Left cardiac atrium (tissue), 4 donors: ENCODE measurements around the gene ERCC4. TPM values are rescaled to one million over a fixed set of nuclear protein-coding genes. Genes with fewer than 3 reads are reported as not detected.
"Not testable (repeated sequence)": the region's sequence is repeated elsewhere in the genome, so short reads cannot be mapped to it uniquely, and the experiment has no call there.

Source experiments
- ATAC-seq, 2 donors: fragments of 200-7000 bp; cut with Tn5 transposase; one replicate each; pipeline ENCODE4 v1.9.1; 2020; ENCODE audit warnings: mild to moderate bottlenecking in 2 of 2, moderate library complexity in 2 of 2
- DNase-seq: peaks from one replicate; pipeline ENCODE4 v3.0.0-alpha.2; 2020
- intact Hi-C, 2 donors: fragments of 100-400 bp; cut with DNase I; formaldehyde crosslinking; loops; one replicate each; pipeline versions ENCODE4 v1.14.1 to v1.15.1; 2022 to 2023
- long read RNA-seq: library from polyadenylated mRNA; unstranded; transcript quantifications from one replicate; pipeline ENCODE4 v2.0.0, GENCODE V29; 2021
- total RNA-seq, 2 donors: library from RNA; stranded (reverse); fragmentation: NEBNext Ultra II Directional; extraction: Animal tissue kit (Norgen Biotek cat#: 25700); gene quantifications; one replicate each; pipeline ENCODE4 v1.2.1, GENCODE V29; 2021
- donor health status: DM: no; HTN: yes; CAD: no.
- donor health status: DM: no; HTN: yes; CAD: no; lungs with severe emphysema.
- donor health status: DM: yes; HTN: yes; CAD: no.
- donor health status: Dilated cardiomyopathy.

The ERCC4 gene
- total RNA-seq = 10 to 100 TPM in 1 of 2 donors, 1 to 10 TPM in 1; 6.8 to 10.1 TPM
- long read RNA-seq, transcript ERCC4-207 (6 exons, 2,073 nt) = major isoform, 5 of 8 reads
- long read RNA-seq, partial matches to known transcripts = 0 of 8 reads
- long read RNA-seq, other reads (novel, unspliced or antisense) = 3 of 8 reads

DNA sequence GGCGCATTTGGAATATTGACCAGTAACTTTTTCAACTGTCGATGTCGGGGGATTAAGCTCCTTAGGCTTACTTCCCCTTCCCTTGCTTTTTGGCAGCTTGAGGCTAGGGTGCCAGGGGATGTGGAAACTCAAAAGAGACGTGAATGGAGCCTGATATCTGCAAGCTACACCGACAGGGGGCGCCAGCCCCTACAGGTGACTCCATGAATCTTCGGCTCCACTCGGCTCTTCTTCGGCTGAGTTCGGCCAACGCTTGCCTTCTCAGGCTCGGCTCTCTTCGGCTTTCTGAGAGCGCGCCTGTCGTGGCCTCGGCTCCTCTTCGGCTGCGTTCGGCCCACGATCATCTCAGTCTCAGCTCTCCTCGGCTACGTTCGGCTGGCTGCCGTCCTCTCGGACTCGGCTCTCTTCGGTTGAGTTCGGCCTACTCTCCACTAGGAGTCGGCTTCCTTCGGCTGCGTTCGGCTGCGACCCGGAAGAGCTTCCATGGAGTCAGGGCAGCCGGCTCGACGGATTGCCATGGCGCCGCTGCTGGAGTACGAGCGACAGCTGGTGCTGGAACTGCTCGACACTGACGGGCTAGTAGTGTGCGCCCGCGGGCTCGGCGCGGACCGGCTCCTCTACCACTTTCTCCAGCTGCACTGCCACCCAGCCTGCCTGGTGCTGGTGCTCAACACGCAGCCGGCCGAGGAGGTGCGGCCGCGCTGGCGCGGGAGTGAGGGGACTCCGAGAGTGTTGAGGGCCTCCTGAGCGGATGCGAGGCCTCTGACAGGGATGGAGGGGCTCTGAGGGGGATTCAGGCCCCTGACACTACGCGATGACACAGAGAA, at the start of gene ERCC4:
Gene ERCC4, plus strand, starts transcription at position 472 of the 827 bp plus-strand sequence. Its CDS starts 12 bp downstream, at position 484.
- ATAC-seq (peak; percentile 98 to 99), DNase-seq (peak; percentile 100)
- intact Hi-C loops = loop anchor here (5.0 to 10.0 kb wide), 8 partner anchors 53 to 607 kb away; no protein-coding TSS in a partner anchor

DNA sequence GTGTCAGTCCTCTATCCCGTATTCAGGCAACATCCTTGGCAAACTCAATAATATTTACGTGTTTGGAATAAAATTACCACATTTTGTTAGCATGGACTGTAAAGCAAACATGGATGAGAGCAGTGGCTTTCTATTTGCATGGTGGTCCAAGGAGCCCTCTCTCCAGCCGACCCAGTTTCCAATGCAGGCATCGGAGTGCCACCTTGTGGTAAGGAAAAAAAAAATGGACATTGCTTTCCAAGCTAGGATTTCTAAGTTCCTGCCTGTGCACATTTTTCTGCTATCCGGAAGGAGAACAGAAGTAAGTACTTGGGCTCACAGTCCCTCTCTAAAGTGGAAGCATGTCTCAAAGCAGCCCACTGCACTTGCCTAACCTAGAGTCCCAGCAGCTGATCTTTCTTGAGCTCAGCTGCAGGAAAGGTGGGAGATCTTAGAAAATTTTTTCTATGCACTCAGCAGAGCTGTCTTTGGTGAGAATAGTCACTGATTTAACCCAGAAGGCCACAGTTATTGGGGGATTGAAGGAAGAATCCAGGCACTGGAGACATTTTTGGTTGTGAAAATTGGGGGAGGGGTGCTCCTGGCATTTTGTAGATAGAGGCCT, 46.0 kb upstream of the ERCC4 start:
- ATAC-seq = no peak
- DNase-seq = no peak
- intact Hi-C loops = no loop called here

DNA sequence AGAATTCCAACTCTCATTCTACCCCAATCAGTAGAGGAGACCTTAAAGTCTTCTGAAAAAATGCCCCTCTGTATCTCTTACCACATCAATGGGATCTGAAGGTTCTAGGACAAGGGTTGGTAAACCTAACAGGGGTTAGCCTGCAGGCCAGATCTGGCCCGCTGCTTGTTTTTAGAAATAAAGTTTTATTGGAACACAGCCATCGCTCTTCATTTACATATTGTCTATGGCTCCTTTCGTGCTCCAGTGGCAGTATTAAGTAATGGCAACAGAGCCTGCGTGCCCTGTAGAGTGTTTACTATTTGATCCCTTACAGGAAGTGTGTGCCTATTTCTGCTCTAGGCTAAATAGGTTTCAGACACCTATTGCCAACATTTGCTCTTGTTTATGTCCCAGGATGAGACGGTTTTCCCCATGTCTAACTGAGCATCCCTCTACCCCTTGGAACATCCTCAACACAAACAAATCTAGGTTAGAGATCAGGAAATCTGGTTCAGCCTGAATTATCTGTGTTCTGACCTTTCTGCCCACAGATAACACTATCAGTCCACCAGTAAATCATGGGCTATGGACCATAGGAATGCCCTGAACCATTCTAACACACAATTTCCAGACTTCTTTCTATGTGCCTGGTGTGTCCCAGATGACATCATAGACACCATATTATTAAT, 44.2 kb upstream of the ERCC4 start:
- intact Hi-C loops = no loop called here
- ATAC-seq (no peak), DNase-seq (no peak)

DNA sequence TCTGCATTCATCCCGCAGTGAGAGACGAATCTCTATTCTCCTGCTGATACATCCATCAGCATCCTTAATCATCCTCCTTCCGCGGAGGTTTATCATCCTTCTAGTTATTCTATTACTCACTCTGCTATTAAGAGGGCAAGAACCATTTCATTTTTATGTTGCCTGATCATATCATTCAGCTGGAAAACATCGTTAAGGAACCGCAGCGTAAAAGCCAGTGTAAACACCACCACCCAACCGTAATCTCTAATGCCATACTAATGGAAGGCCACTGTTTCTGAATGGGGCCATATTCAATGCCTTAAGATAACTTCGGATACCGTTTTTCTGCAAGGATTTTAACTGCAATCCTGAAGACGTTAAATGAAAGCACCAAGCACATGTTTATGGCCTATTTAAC, 36.7 kb upstream of the ERCC4 start:
- DNase-seq (no peak), ATAC-seq (no peak)
- intact Hi-C loops = no loop called here

DNA sequence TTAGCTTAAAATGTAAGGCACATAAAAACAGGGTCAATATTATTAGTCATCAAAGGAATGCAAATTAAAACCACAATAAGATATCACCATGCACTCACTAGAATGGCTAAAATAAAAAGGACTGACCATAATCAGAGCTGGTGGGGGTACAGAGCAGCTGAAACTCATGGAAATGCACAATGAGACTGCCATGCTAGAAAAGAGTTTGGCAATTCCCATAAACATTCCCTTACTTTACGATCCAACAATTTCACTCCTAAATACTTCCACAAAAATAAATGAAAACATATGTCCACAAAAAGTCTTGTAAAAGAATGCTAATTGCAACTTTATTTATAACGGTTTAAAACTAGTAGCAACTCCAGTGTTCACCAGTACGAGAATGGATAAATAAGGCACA, 36.1 kb upstream of the ERCC4 start:
- intact Hi-C loops = no loop called here
- ATAC-seq = no peak

DNA sequence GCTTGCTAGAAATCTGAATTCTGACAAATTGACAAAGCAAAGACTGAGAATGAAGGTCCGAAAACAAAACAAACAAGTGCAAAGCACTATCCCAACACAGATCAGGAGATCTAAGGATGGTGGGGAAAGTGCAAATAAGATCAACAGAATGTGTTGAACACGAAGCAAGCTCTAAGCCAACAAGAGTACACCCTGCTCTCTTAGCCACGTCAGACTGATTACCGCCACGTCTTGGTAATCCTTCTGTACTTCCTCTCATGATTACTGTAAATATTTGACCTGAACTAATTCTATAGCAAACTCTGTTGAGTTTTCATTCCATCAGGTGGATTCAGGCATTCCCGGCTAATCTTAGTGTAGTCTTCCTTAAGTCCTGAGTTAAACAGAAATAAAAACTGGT, 34.3 kb upstream of the ERCC4 start:
- DNase-seq = no peak
- ATAC-seq = no peak
- intact Hi-C loops = no loop called here

More for the DNA sequence above, 36.1 kb upstream of the ERCC4 start:
- DNase-seq = no peak

DNA sequence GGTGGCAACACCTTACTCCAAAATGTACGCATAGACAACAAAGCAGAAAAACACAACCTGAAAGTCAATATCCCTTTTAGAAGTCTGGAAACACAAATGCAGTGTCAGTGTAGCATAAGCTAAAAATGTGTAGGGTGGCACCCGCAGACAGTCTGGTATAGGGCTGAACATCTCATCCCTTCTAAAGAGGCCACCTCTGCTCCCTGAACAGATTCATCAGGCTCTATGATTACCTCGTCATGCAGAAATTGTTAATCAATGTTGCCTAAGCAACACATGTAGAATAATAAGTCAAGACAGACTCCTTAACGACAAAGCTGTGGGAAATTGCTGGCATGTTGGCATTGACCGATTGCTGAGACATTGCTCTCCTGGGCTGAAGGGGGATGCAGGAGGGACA, 33.3 kb upstream of the ERCC4 start:
- intact Hi-C loops = no loop called here
- DNase-seq = no peak

DNA sequence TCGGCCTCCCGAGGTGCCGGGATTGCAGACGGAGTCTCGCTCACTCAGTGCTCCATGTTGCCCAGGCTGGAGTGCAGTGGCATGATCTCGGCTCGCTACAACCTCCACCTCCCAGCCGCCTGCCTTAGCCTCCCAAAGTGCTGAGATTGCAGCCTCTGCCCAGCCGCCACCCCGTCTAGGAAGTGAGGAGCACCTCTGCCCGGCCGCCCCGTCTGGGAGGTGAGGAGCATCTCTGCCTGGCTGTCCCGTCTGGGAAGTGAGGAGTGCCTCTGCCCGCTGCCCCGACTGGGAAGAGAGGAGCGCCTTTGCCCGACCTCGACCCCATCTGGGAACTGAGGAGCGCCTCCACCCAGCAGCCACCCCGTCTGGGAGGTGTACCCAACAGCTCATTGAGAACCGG, 30.6 kb upstream of the ERCC4 start:
- intact Hi-C loops, DNase-seq, ATAC-seq: not testable (repeated sequence)

More for the DNA sequence above, 33.3 kb upstream of the ERCC4 start:
- ATAC-seq = no peak

DNA sequence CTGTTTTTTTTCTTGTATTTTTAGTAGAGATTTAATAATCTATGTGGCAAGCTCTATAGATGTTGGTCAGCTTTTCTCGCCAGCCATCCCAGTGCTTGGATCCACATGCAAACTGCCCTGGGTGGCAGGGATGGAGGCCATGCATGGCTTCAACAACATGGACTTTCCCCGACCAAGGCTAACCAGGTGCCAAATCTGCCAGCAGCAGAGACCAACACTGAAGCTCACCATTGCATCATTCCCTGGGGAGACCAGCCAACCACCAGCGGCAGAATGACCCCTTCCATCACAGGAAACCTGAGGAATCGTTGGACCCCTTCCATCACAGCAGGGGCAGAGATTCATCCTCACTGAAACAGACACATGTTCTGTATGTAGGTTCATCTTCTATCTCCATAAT, 27.7 kb upstream of the ERCC4 start:
- intact Hi-C loops = no loop called here
- ATAC-seq (no peak), DNase-seq (no peak)

DNA sequence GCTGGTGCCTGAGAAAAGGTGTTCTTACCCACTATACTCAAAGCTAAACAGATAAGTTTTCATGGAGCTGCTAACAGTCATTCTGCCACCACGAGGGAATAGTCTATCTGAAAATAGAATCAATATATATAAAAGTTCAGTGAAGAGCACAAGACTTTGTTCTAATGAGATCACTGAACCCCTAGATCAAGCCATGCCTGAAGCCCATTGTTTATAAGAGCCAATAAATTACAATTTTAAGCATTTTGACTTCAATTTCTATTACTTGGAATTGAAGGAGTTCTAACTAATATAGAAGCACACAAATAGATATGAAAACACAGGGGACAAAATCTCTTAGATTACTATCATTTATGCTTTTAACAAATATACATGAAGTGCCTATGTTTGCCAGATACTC, 24.4 kb upstream of the ERCC4 start:
- intact Hi-C loops = no loop called here
- DNase-seq (no peak), ATAC-seq (no peak)

DNA sequence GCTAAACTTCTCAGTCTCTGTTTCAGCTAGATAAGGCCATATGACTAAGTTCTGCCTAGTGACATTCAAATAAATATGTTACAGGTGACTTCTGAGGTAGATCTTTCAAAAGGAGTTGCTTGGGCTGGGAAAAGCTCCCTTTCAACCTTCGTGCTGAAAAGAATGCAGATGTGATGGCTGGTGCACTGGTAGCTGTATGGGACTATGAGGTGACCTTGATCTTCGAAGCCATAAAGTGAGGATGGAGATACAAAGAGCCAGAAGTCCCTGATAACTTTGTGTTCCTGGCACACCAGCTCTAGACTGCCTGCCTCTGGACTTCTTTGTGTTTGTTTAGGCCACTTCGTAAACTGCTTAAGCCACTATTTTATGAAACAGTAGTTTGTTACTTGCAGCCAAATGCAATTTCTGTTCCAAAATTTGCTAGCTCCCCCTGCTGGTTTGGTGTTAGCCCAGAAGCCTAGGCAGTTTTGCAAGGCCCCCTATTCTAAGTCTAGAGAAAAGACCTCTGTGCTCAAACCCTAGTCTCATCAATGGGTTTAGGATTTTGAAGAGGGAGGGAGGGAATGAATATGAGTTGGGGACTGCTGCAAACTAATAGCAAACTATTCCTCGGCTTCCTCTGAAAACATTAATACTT, 23.3 kb upstream of the ERCC4 start:
- ATAC-seq = no peak
- intact Hi-C loops = no loop called here

DNA sequence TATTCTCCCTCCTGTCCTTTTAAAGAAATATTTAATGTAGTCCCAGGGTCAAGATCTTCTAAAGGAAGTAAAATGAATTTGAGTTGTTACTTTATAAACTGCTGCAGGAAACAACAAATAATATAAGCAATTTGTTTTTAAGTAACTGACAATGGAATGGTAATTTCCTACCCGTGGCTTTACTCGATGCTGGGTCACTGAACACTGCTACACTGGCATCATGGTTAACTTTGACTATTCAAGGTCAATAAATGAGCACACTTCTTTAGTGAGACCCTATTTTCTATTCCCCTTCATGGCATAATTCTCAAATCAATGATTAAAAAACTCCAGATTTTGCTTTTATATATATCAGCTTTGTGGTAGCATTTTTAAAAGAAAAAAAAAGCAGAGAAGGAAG, 22.1 kb upstream of the ERCC4 start:
- intact Hi-C loops = no loop called here
- DNase-seq = no peak
- no peak for ATAC-seq

More for the DNA sequence above, 23.3 kb upstream of the ERCC4 start:
- DNase-seq = no peak

DNA sequence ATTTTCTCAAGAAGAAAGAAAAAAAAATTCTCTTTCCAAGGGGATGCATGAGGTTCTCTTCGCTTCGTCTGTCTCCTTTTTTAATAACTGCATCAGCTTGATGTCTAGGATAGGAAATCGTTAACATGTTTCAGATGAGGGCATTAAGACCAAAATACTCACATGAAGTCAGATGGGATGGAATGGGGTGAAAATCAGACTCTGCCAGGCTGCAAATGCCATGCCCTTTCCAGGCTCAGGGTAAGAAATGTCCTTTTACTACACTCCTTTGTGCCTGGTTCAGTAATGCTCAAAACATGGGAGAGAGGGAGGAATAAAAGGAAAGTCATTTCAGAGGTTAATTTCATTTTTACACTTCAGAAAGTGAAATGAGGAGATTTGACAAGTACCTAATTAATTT, 21.7 kb upstream of the ERCC4 start:
- intact Hi-C loops = no loop called here
- DNase-seq (no peak), ATAC-seq (peak; percentile 79 to 91)

DNA sequence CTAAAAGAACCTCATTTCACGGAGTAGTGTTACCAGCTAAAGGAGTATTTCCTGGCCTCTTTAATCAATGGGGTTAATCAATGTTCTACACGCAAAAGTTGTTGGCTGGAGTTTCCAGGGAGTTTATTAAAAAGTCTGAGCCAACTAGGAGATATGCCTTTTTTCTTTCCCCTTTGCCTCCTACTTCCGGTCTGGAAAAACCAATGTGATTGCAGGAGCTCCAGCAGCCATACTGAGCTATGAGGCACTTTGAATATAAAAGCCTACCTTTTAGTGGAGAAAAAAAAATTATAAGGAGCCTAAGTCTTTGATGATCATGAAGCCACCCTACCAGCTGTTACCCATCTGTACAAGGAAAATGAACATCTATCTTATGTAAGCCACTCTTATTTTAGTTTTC, 17.9 kb upstream of the ERCC4 start:
- DNase-seq (no peak), ATAC-seq (no peak)
- intact Hi-C loops = no loop called here

DNA sequence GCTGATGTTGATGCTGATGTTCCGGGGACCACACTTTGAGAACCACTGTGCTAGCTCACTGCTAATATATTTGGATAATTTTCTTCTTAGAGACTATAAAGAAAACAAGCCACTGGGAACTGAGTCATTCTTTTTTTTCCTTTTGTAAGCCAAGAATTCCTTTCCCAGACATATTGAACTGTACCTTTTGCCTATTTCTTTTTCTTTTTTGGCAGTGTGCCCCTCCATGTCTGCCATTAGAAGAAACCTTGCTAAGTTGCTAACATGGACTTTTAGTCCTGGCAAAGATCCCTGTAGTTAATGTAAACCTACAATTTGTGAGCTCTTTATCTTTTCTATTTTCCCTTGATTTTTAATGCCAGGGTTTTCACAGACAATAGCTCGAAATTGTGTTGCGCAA, 17.3 kb upstream of the ERCC4 start:
- intact Hi-C loops = no loop called here
- DNase-seq (no peak), ATAC-seq (no peak)

DNA sequence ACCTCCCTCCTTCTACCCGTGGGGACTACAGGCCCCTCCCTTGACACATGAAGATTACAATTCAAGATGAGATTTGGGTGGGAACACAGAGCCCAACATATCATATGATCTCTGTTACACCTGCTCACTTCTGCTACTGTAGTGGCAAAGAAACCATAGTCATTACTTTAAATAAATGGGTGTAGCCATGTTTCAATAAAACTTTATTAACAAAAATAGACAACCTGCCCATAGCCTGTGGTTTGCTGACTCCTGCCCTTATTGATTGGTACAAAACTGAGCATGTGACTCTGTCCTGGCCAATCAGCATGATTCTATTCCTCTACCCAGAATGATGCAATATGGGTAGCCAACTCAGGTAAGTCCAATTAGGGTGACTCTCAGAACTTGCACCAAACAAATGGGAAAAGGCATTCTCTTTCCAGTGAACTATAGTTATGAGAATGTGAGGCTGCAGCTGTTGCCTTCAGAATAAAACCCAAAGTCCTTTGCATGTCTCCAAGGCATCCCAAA, 15.7 kb upstream of the ERCC4 start:
- intact Hi-C loops = no loop called here
- DNase-seq (no peak), ATAC-seq (no peak)

DNA sequence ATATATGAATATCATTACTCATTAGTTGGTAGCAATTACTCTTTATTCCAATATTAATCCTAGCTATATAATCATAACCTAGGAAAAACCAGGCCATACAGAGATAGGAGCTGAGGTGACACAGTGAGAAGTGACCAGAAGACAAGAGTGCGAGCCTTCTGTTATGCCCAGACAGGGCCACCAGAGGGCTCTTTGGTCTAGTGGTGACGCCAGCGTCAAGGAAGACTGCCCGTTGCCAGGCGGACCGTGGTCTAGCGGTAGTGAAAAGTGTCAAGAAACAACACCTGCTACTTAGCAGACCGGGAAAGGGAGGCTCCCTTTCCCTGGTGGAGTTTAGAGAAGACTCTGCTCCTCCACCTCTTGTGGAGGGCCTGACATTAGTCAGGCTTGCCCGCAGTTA, 15.1 kb upstream of the ERCC4 start:
- ATAC-seq, intact Hi-C loops: not testable (repeated sequence)
- peak; percentile 48 for DNase-seq

DNA sequence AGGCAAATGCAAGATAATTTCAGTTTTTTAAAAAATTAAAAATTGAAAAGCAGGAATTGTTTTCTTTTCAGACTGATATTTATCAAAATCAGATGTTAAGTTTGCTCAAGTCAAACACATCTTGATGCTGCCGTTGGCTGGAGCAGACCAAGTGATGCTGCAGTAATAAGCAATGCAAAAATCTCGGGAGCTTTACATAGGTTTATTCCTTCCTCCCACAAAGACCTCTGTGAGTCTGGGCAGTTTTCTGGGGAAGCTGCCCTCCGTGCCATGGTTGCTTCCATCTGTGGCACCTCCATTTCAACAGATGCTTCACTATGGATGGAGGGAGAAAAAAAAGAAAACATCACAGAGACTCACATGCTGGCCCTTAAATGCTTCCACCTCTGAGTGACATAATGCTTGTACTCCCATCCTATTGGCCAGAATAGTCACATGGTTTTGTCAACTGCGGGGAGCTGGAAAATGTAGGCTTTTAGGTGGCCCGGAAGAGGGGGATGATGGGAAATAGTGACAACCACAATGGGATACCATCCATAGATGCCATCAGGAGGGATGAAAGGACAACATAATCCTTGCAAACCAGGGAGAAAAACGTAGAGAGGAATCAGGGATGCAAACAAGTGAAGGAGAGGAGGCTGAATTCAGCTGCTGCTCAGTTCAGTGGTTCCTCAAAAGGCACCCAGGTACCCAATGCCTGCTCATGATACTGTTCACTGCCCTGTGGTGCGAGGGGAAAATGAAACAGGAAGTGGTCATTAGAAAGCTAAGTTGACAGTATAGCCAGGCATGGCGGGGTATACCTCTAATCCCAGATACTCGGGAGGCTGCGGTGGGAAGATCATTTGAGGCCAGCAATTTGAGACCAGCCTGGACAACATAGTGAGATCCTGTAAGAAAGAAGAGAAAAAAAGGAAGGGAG, 13.5 kb upstream of the ERCC4 start:
- no peak for ATAC-seq
- intact Hi-C loops = no loop called here
- DNase-seq = no peak
